SK-N-SH (cell line): ENCODE data around the gene ELMO1. TPM values are rescaled to one million over a fixed set of nuclear protein-coding genes. Genes with fewer than 3 reads are reported as not detected.

ENCODE experiments used
- CTCF ChIA-PET: fragments of 300-600, 350-600 bp; formaldehyde crosslinking; extraction: SDS; loops from one replicate; lab custom pipeline; 2021; lab: Yijun Ruan, JAX
- POLR2A ChIA-PET: fragments of 350-600 bp; sonication (Branson Sonifier 250); formaldehyde crosslinking; extraction: SDS; loops from one replicate; lab custom pipeline; 2020; ENCODE audit warnings: antibody characterized with exemption, inconsistent platforms; lab: Yijun Ruan, JAX
- DNase-seq: peaks from one replicate; pipeline ENCODE4 v3.0.0; 2012
- H2AFZ ChIP-seq: fragments of 200-600 bp; sonication (generic); 2 replicates; pipeline ENCODE4 v1.8.1; 2016; ENCODE audit warnings: antibody characterized with exemption, mild to moderate bottlenecking, low read depth
- H3F3A ChIP-seq: fragments of 200-600 bp; sonication (generic); replicated peaks from 2 replicates; pipeline ENCODE3; 2016; ENCODE audit warnings: antibody characterized with exemption, mild to moderate bottlenecking; ENCODE audit not compliant: insufficient read depth
- H3K27ac ChIP-seq, 2 experiments: fragments of 200-500 bp in 1 of 2; fragments of 200-600 bp in 1 of 2; sonication (Bioruptor generic) in 1 of 2; sonication (generic), shearing (Covaris generic) in 1 of 2; 2 replicates each; pipeline versions ENCODE4 v1.5.1 to v1.6.1; 2014 to 2016; ENCODE audit warnings: low read depth in 2 of 2, inconsistent platforms in 1 of 2, low read length in 1 of 2, mild to moderate bottlenecking in 1 of 2, mixed read lengths in 1 of 2
- H3K27me3 ChIP-seq: fragments of 200-600 bp; sonication (generic), shearing (Covaris generic); 2 replicates; pipeline ENCODE4 v1.6.1; 2016; ENCODE audit warnings: mixed run types; ENCODE audit not compliant: insufficient read depth
- H3K36me3 ChIP-seq, 2 experiments: fragments of 200-500 bp in 1 of 2; fragments of 200-600 bp in 1 of 2; sonication (Bioruptor generic) in 1 of 2; sonication (generic) in 1 of 2; replicated peaks in 1 of 2; 2 replicates each; pipeline versions ENCODE3 to v1.5.1; 2014 to 2016; ENCODE audit warnings: low read length in 1 of 2, mild to moderate bottlenecking in 1 of 2; ENCODE audit not compliant: insufficient read depth in 2 of 2, control insufficient read depth in 1 of 2
- H3K4me1 ChIP-seq, 2 experiments: fragments of 200-500 bp in 1 of 2; fragments of 200-600 bp in 1 of 2; sonication (Bioruptor generic) in 1 of 2; sonication (generic), shearing (Covaris generic) in 1 of 2; 2 replicates each; pipeline versions ENCODE4 v1.5.1 to v1.6.1; 2014 to 2016; ENCODE audit warnings: low read depth in 1 of 2, low read length in 1 of 2, mixed run types in 1 of 2; ENCODE audit not compliant: insufficient read depth in 2 of 2, control insufficient read depth in 1 of 2
- H3K4me2 ChIP-seq: fragments of 200-600 bp; sonication (generic), shearing (Covaris generic); 2 replicates; pipeline ENCODE4 v1.6.1; 2017; ENCODE audit warnings: mixed run types
- H3K4me3 ChIP-seq, 2 experiments: fragments of 200-500 bp in 1 of 2; fragments of 200-600 bp in 1 of 2; sonication (Bioruptor generic) in 1 of 2; sonication (generic), shearing (Covaris generic) in 1 of 2; 2 replicates each; pipeline versions ENCODE4 v1.5.1 to v1.8.1; 2014 to 2016; ENCODE audit warnings: low read depth in 2 of 2, inconsistent platforms in 1 of 2, low read length in 1 of 2, mild to moderate bottlenecking in 1 of 2, mixed read lengths in 1 of 2, moderate library complexity in 1 of 2
- H3K79me2 ChIP-seq: fragments of 200-600 bp; sonication (generic); 2 replicates; pipeline ENCODE4 v1.8.1; 2017; ENCODE audit warnings: mild to moderate bottlenecking; ENCODE audit not compliant: insufficient read depth
- H3K9ac ChIP-seq: fragments of 200-600 bp; sonication (generic); 2 replicates; pipeline ENCODE4 v1.6.1; 2017; ENCODE audit warnings: mixed run types
- H3K9me2 ChIP-seq: fragments of 200-600 bp; sonication (generic); 2 replicates; pipeline ENCODE4 v1.6.1; 2017; ENCODE audit warnings: mixed run types
- H3K9me3 ChIP-seq: fragments of 200-600 bp; sonication (generic); 2 replicates; pipeline ENCODE4 v1.6.1; 2017; ENCODE audit warnings: mixed run types, mild to moderate bottlenecking, moderate library complexity
- H4K20me1 ChIP-seq: fragments of 200-600 bp; sonication (generic); 2 replicates; pipeline ENCODE4 v1.6.1; 2017; ENCODE audit warnings: mild to moderate bottlenecking, mixed run types; ENCODE audit not compliant: insufficient read depth
- CTCF ChIP-seq: fragments of 200-600 bp; sonication (generic); IDR thresholded peaks from 2 replicates; pipeline ENCODE4 v1.6.1; 2017; ENCODE audit warnings: antibody characterized with exemption, mild to moderate bottlenecking, moderate library complexity
- EP300 ChIP-seq, 2 experiments: IDR thresholded peaks; 2 replicates each; pipeline versions ENCODE4 v1.4.0 to v1.6.1; 2012; ENCODE audit warnings: borderline replicate concordance in 1 of 2, low read depth in 1 of 2, low read length in 1 of 2
- EZH2phosphoT487 ChIP-seq: fragments of 200-600 bp; sonication (generic); IDR thresholded peaks from 2 replicates; pipeline ENCODE4 v1.6.1; 2017; ENCODE audit warnings: low read depth, mixed run types, mild to moderate bottlenecking, antibody characterized with exemption, moderate library complexity, borderline replicate concordance
- FOSL2 ChIP-seq: IDR thresholded peaks from 2 replicates; pipeline ENCODE4 v1.4.0; 2012; ENCODE audit warnings: low read depth, mild to moderate bottlenecking, moderate library complexity, borderline replicate concordance
- FOXJ3 ChIP-seq: sonication (generic); formaldehyde crosslinking; IDR thresholded peaks from 2 replicates; pipeline ENCODE4 v1.5.1; 2020; ENCODE audit warnings: mild to moderate bottlenecking, missing genetic modification reagents
- FOXM1 ChIP-seq: IDR thresholded peaks from 2 replicates; pipeline ENCODE4 v1.4.0; 2012; ENCODE audit warnings: low read depth, mild to moderate bottlenecking
- JUND ChIP-seq: IDR thresholded peaks from 2 replicates; pipeline ENCODE4 v1.4.0; 2012
- MEF2A ChIP-seq: IDR thresholded peaks from 2 replicates; pipeline ENCODE4 v1.4.0; 2012; ENCODE audit warnings: low read depth, borderline replicate concordance
- NFIC ChIP-seq: IDR thresholded peaks from 2 replicates; pipeline ENCODE4 v1.4.0; 2012; ENCODE audit warnings: borderline replicate concordance
- POLR2AphosphoS5 ChIP-seq: IDR thresholded peaks from 2 replicates; pipeline ENCODE4 v1.6.1; 2012; ENCODE audit warnings: low read depth, low read length
- RCOR1 ChIP-seq: fragments of 150-350 bp; IDR thresholded peaks from 2 replicates; pipeline ENCODE4 v1.6.1; 2017; ENCODE audit warnings: antibody characterized with exemption, low read length
- RFX5 ChIP-seq: IDR thresholded peaks from 2 replicates; pipeline ENCODE4 v1.6.1; 2012; ENCODE audit warnings: mild to moderate bottlenecking, improper control_type of control experiment, low read length
- RXRA ChIP-seq: IDR thresholded peaks from 2 replicates; pipeline ENCODE4 v1.4.0; 2012; ENCODE audit warnings: low read depth, mild to moderate bottlenecking, borderline replicate concordance
- SIN3A ChIP-seq: IDR thresholded peaks from 2 replicates; pipeline ENCODE4 v1.6.1; 2012; ENCODE audit warnings: low read depth, mild to moderate bottlenecking, low read length, moderate library complexity, borderline replicate concordance
- TCF12 ChIP-seq: IDR thresholded peaks from 2 replicates; pipeline ENCODE4 v1.4.0; 2012
- TEAD4 ChIP-seq: IDR thresholded peaks from 2 replicates; pipeline ENCODE4 v1.4.0; 2012; ENCODE audit warnings: mild to moderate bottlenecking, borderline replicate concordance; ENCODE audit not compliant: insufficient read depth
- USF1 ChIP-seq: IDR thresholded peaks from 2 replicates; pipeline ENCODE4 v1.4.0; 2012; ENCODE audit warnings: low read depth, borderline replicate concordance
- YY1 ChIP-seq: IDR thresholded peaks from 2 replicates; pipeline ENCODE4 v1.4.0; 2012; ENCODE audit warnings: low read depth, mild to moderate bottlenecking
- WGBS: methylation state at CpG from one replicate; pipeline ENCODE4 v1.1.6; 2017; ENCODE audit warnings: low lambda C conversion rate; 5-methylcytosine and 5-hydroxymethylcytosine counted together
- polyA plus RNA-seq, 3 experiments: library from polyadenylated mRNA; depleted of rRNA; stranded (reverse); fragments of >200 nt; gene quantifications; 2 replicates each; pipeline ENCODE4 v1.2.3, GENCODE V29; 2012
- TF ChIP-seq, protein P1 (sequence below): fragments of 150-350 bp; IDR thresholded peaks from 2 replicates; pipeline ENCODE4 v1.6.1; 2016; ENCODE audit warnings: mild to moderate bottlenecking, low read depth, low read length

Gene ELMO1
- polyA plus RNA-seq, 1 of the 3 experiments (the other 2 are of a cell fraction), result 0.64 TPM

- Histone ChIP-seq H4K20me1 (no peaks in the 10 kb centered on the region), H3K27me3 (no peaks in the 10 kb centered on the region), H3K36me3 (no peaks in the 10 kb centered on the region), H2AFZ (no peak overlapping the region), H3K79me2 (no peaks in the 10 kb centered on the region), H3K27ac (no peak overlapping the region), H3K4me1 (peaks cover 0 to 13% of the 10 kb centered on the region in 2 experiments; a peak in 2 of 4 replicates), H3K9me2 (no peaks in the 10 kb centered on the region), H3F3A (no peaks in the 10 kb centered on the region), H3K9me3 (no peaks in the 10 kb centered on the region; the same call in 1 of the 2 replicates), H3K9ac (no peak overlapping the region), H3K4me3 (no peak overlapping the region), H3K4me2 (no peak overlapping the region)
- no peak for DNase-seq
- TF ChIP-seq YY1 (no peak), NFIC (no peak), EP300 (IDR thresholded peaks at IDR 0.05; ENCODE audit: borderline replicate concordance in 1 of 2, low read depth in 1 of 2, low read length in 1 of 2) (no peak), RFX5 (no peak), FOSL2 (no peak), FOXJ3 (CRISPR knock-in tag) (no peak), MEF2A (no peak), USF1 (no peak), POLR2AphosphoS5 (no peak), FOXM1 (no peak), CTCF (no peak), RXRA (no peak), RCOR1 (no peak)
- TF ChIP-seq, protein P1, sequence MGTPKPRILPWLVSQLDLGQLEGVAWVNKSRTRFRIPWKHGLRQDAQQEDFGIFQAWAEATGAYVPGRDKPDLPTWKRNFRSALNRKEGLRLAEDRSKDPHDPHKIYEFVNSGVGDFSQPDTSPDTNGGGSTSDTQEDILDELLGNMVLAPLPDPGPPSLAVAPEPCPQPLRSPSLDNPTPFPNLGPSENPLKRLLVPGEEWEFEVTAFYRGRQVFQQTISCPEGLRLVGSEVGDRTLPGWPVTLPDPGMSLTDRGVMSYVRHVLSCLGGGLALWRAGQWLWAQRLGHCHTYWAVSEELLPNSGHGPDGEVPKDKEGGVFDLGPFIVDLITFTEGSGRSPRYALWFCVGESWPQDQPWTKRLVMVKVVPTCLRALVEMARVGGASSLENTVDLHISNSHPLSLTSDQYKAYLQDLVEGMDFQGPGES, result no peak
- ChIA-PET CTCF (interaction anchor here (1.2 to 1.6 kb wide), 5 partner anchors 24 to 308 kb away, joined by 3 to 6 read pairs (median 3); partner anchors contain the start of gene ELMO1), POLR2A (no interaction called here)
- WGBS, result 28% methylated on average over 1 of the region's 1 CpG
Measured at GRCh38 chr7:37424521-37424920, 24.1 kb downstream of the ELMO1 start.

DNA sequence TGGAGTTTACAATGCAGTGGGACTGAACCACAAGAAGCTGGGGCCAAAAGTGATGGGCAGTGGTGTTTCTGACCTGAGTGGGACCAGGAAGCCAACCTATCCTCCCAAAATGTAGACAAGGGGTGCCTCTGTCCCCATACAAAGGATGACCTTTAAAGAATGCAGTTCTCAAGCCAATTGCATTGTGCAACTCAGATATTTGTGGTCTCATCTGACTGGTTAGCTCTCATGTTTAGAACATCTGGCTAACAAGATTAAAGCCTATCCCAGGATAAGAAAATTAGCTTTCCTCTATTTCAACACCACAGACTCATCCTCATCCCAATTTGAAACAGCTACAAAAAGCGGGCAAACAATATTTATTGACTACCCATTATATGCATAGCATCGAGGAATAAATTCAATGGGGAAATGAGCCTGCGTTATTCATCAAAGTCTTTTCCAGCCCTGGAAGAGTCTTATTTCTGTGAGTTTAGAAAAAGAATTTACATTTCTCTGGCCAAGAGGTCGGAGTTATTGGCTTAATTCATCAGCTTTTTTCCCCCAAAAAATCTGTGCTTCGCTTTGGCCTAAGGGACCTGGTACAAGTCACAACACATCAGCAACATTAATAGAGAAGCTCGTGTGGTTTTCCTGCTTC lies 26.7 kb downstream of the ELMO1 start:
- Histone ChIP-seq H3K4me1 (peaks cover 0 to 13% of the 10 kb centered on the region in 2 experiments; a peak in 1 of 4 replicates), H2AFZ (no peak overlapping the region), H3K27ac (no peak overlapping the region), H3K9ac (no peak overlapping the region), H3K9me3 (no peaks in the 10 kb centered on the region; the same call in 1 of the 2 replicates), H3K79me2 (no peaks in the 10 kb centered on the region), H3F3A (no peaks in the 10 kb centered on the region), H4K20me1 (no peaks in the 10 kb centered on the region), H3K27me3 (no peaks in the 10 kb centered on the region), H3K36me3 (no peaks in the 10 kb centered on the region), H3K4me2 (no peak overlapping the region), H3K9me2 (no peaks in the 10 kb centered on the region), H3K4me3 (no peak overlapping the region)
- DNase-seq, result no peak
- 40% methylated on average over 6 of the region's 6 CpGs for WGBS
- CTCF ChIA-PET, result interaction anchor here (0.9 to 2.3 kb wide), 8 partner anchors 9 to 187 kb away, joined by 3 to 8 read pairs (median 3); no protein-coding TSS in a partner anchor
- POLR2A ChIA-PET, result no interaction called here
- TF ChIP-seq TEAD4 (no peak), RXRA (no peak), TCF12 (no peak), JUND (no peak), MEF2A (no peak), EZH2phosphoT487 (no peak), RCOR1 (no peak), SIN3A (no peak), NFIC (no peak)
